Transverse colon (tissue), 4 donors: Measurements from ENCODE around the gene TMEM273. TPM values are rescaled to one million over a fixed set of nuclear protein-coding genes. Genes with fewer than 3 reads are reported as not detected.

Experiments used
- DNase-seq: peaks from one replicate; pipeline ENCODE4 v3.0.0-alpha.2; 2019
- H3K27ac ChIP-seq, 4 donors: fragments of 200-600 bp; sonication (generic); 2 replicates each; pipeline ENCODE4 v1.5.1; 2016 to 2018; ENCODE audit warnings: inconsistent platforms in 4 of 4
- H3K27me3 ChIP-seq: fragments of 200-600 bp; sonication (generic); 2 replicates; pipeline ENCODE4 v1.5.1; 2017; ENCODE audit warnings: inconsistent platforms
- H3K36me3 ChIP-seq, 4 donors: fragments of 200-600 bp; sonication (generic); 2 replicates each; pipeline ENCODE4 v1.5.1; 2017 to 2019; ENCODE audit warnings: inconsistent platforms in 4 of 4
- H3K4me1 ChIP-seq, 4 donors: fragments of 200-600 bp; sonication (generic); 2 replicates each; pipeline ENCODE4 v1.5.1; 2017 to 2020; ENCODE audit warnings: inconsistent platforms in 4 of 4
- H3K4me3 ChIP-seq, 4 donors: fragments of 200-600 bp; sonication (generic); 1 replicate in 1 of 4; 2 replicates in 3 of 4; pipeline versions ENCODE4 v1.5.1 to v1.6.1; 2017 to 2019; ENCODE audit warnings: inconsistent platforms in 4 of 4
- H3K9me3 ChIP-seq, 2 donors: fragments of 200-600 bp; sonication (generic); 2 replicates each; pipeline ENCODE4 v1.5.1; 2017 to 2019; ENCODE audit warnings: inconsistent platforms in 2 of 2
- EP300 ChIP-seq: sonication (generic); formaldehyde crosslinking; IDR thresholded peaks from one replicate; pipeline ENCODE4 v1.6.1; 2017; ENCODE audit warnings: antibody characterized with exemption, low read depth
- POLR2A ChIP-seq: fragments of 450-650 bp; IDR thresholded peaks from one replicate; pipeline ENCODE4 v1.6.1; 2016; ENCODE audit warnings: antibody characterized with exemption, mild to moderate bottlenecking, moderate library complexity
- POLR2AphosphoS5 ChIP-seq, 3 donors: sonication (generic); formaldehyde crosslinking; IDR thresholded peaks; one replicate each; pipeline ENCODE4 v1.6.1; 2016; ENCODE audit warnings: antibody characterized with exemption in 3 of 3
- WGBS, 2 donors: methylation state at CpG; one replicate each; pipeline ENCODE4 v1.1.5; 2018; ENCODE audit warnings: low coverage in 1 of 2; 5-methylcytosine and 5-hydroxymethylcytosine counted together
- in situ Hi-C, 4 donors: fragments of 200-750 bp; cut with MboI; loops; one replicate each; pipeline versions ENCODE4 v1.15.0 to v1.15.1; 2017; ENCODE audit warnings: low sequenced_read_pairs in 3 of 4, low pct_ligation_motif_present in 1 of 4, low pct_unique_long_range_greater_than_20kb in 1 of 4
- intact Hi-C: fragments of 100-400 bp; cut with DNase I; formaldehyde crosslinking; loops from one replicate; pipeline ENCODE4 v1.15.1; 2023; ENCODE audit warnings: low total_unique reads
- total RNA-seq, 4 donors: library from RNA; depleted of rRNA; stranded (reverse); fragments of >200 nt; gene quantifications; one replicate each; pipeline ENCODE4 v1.1.0, GENCODE V29; 2016
- TF ChIP-seq, protein P1 (sequence below), 5 experiments: fragments of 200-600 bp in 3 of 5; fragments of 450-650 bp in 2 of 5; sonication (generic) in 3 of 5; IDR thresholded peaks; 1 replicate in 2 of 5; 2 replicates in 3 of 5; pipeline ENCODE4 v1.5.1; 2016 to 2017; ENCODE audit warnings: antibody characterized with exemption in 5 of 5, inconsistent platforms in 3 of 5, mild to moderate bottlenecking in 2 of 5, moderate library complexity in 1 of 5

Gene TMEM273
- total RNA-seq, 4 donors from 2014 or later, result 0.80 to 18.4 (median 7.4) TPM

DNA sequence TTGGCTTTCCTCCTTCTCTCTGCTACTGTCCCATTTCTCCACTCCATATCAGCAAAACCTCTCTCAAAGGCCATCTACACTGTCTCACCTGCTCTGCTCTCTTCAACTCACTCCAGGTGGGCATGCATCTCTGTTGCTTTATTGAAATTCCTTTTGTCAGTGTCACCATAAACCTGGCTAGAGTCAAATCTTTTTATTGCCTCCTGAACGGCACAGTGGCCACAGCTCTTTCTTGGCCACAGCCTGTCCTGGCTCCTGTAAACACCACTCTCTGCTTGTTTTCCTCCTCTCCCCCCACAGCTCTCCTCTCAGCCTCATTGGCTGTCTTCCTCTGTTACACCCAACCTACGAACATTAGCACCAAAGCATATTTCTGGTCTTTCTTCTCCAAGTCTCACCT lies 31.1 kb upstream of the TMEM273 start:
- Histone ChIP-seq H3K36me3 (no peaks in the 10 kb centered on the region), H3K27me3 (no peaks in the 10 kb centered on the region), H3K4me1 (no peaks in the 10 kb centered on the region), H3K4me3 (no peak overlapping the region), H3K27ac (no peak overlapping the region), H3K9me3 (no peaks in the 10 kb centered on the region)
- no peak for TF ChIP-seq EP300
- intact Hi-C loops, result no loop called here
- in situ Hi-C loops, result no loop called here
- WGBS, 2 donors, result 13 to 46% methylated on average over 1 to 2 of the region's 2 CpGs
- DNase-seq, result no peak

DNA sequence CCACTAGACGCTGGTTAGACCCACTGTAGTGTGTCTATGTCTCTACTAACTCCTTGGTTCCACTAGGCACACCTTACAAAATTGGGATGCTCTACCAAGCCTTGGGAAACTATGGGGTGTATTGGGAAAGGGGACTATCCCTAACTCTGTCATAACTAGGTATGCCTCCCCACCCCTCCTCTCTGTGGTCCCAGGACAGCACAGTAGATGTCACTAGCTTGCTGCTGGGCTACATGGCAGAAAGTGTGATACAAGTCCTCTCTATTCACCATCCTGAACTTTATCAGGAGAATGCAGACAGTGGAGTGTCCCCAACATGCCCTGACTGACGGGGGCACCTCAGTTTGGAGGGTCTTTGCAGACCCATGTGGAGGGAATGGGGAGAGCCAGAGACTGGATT lies 30.3 kb upstream of the TMEM273 start:
- TF ChIP-seq POLR2A (no peak), POLR2AphosphoS5 (IDR thresholded peaks at IDR 0.05) (no peak), EP300 (no peak)
- TF ChIP-seq, protein P1, sequence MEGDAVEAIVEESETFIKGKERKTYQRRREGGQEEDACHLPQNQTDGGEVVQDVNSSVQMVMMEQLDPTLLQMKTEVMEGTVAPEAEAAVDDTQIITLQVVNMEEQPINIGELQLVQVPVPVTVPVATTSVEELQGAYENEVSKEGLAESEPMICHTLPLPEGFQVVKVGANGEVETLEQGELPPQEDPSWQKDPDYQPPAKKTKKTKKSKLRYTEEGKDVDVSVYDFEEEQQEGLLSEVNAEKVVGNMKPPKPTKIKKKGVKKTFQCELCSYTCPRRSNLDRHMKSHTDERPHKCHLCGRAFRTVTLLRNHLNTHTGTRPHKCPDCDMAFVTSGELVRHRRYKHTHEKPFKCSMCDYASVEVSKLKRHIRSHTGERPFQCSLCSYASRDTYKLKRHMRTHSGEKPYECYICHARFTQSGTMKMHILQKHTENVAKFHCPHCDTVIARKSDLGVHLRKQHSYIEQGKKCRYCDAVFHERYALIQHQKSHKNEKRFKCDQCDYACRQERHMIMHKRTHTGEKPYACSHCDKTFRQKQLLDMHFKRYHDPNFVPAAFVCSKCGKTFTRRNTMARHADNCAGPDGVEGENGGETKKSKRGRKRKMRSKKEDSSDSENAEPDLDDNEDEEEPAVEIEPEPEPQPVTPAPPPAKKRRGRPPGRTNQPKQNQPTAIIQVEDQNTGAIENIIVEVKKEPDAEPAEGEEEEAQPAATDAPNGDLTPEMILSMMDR (IDR thresholded peaks at IDR 0.05), result no peak
- no peak overlapping the region for H3K27ac ChIP-seq
- in situ Hi-C loops, result no loop called here
- 50 to 86% methylated on average over 1 to 2 of the region's 2 CpGs for WGBS, 2 donors
- DNase-seq, result no peak
- H3K36me3 ChIP-seq, result no peaks in the 10 kb centered on the region
- H3K4me3 ChIP-seq, result no peak overlapping the region
- no peaks in the 10 kb centered on the region for H3K9me3 ChIP-seq
- intact Hi-C loops, result no loop called here
- no peaks in the 10 kb centered on the region for H3K4me1 ChIP-seq
- no peaks in the 10 kb centered on the region for H3K27me3 ChIP-seq

DNA sequence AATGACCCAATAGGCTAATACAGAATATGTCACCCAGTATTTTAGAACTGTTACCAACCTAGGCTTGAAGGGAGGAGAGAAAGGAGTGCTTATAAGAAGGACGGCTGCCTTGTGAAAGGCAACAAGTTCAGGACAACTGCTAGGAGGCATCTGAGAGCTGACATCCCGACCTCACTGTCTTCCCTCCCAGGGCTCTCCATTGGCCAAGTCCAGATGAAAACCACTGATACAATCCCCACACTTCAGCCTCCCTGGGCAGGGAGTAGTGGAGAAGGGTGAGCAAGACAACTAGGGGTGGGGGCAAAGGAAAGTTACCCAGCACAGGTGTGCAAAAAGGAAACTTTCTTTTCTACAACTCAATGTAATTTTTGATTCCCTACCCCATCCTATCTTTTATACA lies 29.5 kb upstream of the TMEM273 start:
- intact Hi-C loops (no loop called here), in situ Hi-C loops (no loop called here)
- Histone ChIP-seq H3K27ac (no peak overlapping the region), H3K4me3 (no peak overlapping the region), H3K27me3 (no peaks in the 10 kb centered on the region), H3K9me3 (no peaks in the 10 kb centered on the region), H3K36me3 (no peaks in the 10 kb centered on the region), H3K4me1 (no peaks in the 10 kb centered on the region)
- TF ChIP-seq EP300, result no peak
- TF ChIP-seq POLR2A, result no peak
- TF ChIP-seq, protein P1 (IDR thresholded peaks at IDR 0.05), result no peak
- no peak for TF ChIP-seq POLR2AphosphoS5 (IDR thresholded peaks at IDR 0.05)
- 55 to 100% methylated on average over 1 to 2 of the region's 2 CpGs for WGBS, 2 donors
- no peak for DNase-seq

DNA sequence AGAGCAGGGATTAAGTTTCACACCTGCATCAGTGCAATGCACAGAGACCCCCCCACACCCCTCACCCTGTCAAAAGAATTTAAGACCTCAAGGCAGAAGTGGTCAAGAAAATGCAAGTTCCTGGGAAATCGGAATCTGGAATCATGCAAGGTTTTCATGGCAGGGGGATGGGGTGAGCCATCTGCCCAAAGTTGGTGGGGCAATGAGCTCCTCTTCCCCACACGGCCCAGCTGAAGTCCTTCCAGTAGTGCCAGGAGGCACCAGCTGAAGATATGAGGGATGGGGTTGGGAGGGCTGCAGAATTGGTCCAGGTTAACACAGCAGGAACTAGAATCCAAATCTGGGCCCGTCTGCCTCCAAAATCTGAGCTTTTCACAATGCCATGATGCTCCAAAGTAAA lies 25.0 kb upstream of the TMEM273 start:
- WGBS, 2 donors, result 33 to 67% methylated on average over 2 to 3 of the region's 3 CpGs
- in situ Hi-C loops, result no loop called here
- H3K4me1 ChIP-seq, result no peaks in the 10 kb centered on the region
- intact Hi-C loops, result no loop called here
- TF ChIP-seq POLR2AphosphoS5 (IDR thresholded peaks at IDR 0.05), result no peak
- TF ChIP-seq POLR2A, result no peak
- no peak for TF ChIP-seq EP300
- TF ChIP-seq, protein P1 (IDR thresholded peaks at IDR 0.05), result no peak
- H3K36me3 ChIP-seq, result no peaks in the 10 kb centered on the region
- no peak for DNase-seq
- H3K27me3 ChIP-seq, result no peaks in the 10 kb centered on the region
- H3K4me3 ChIP-seq, result no peak overlapping the region
- no peak overlapping the region for H3K27ac ChIP-seq
- no peaks in the 10 kb centered on the region for H3K9me3 ChIP-seq

DNA sequence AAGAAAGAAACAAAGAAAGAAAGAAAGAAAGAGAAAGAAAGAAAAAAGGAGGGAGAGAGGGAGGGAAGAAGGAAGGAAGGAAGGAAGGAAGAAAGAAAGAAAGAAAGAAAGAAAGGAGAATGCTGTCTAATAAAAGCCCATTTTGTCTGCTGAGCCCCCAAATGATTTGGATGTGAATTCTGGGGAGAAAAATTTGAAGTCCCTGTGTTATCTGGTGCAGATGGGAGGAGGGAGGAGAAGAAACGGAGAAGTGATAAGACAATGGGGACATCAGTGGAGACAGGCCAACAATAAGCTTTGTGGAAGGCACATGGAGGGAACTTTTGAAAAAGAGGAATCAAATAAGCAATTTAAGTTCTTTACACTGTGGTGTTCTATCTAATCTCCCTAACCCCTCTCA lies 24.6 kb upstream of the TMEM273 start:
- WGBS, 2 donors, result 33 to 45% methylated on average over 1 of the region's 1 CpG
- in situ Hi-C loops, result no loop called here
- Histone ChIP-seq H3K27me3 (no peaks in the 10 kb centered on the region), H3K27ac (no peak overlapping the region), H3K4me1 (no peaks in the 10 kb centered on the region), H3K4me3 (no peak overlapping the region), H3K36me3 (no peaks in the 10 kb centered on the region), H3K9me3 (no peaks in the 10 kb centered on the region)
- TF ChIP-seq POLR2A (no peak), POLR2AphosphoS5 (IDR thresholded peaks at IDR 0.05) (no peak), EP300 (no peak)
- TF ChIP-seq, protein P1 (IDR thresholded peaks at IDR 0.05), result no peak
- intact Hi-C loops, result no loop called here
- no peak for DNase-seq
